Measurements from ENCODE around the gene ZNF208. TPM values are rescaled to one million over a fixed set of nuclear protein-coding genes. Genes with fewer than 3 reads are reported as not detected.

The ZNF208 gene
- 0.49 and 3.4 TPM in 2 replicates for total RNA-seq

DNA sequence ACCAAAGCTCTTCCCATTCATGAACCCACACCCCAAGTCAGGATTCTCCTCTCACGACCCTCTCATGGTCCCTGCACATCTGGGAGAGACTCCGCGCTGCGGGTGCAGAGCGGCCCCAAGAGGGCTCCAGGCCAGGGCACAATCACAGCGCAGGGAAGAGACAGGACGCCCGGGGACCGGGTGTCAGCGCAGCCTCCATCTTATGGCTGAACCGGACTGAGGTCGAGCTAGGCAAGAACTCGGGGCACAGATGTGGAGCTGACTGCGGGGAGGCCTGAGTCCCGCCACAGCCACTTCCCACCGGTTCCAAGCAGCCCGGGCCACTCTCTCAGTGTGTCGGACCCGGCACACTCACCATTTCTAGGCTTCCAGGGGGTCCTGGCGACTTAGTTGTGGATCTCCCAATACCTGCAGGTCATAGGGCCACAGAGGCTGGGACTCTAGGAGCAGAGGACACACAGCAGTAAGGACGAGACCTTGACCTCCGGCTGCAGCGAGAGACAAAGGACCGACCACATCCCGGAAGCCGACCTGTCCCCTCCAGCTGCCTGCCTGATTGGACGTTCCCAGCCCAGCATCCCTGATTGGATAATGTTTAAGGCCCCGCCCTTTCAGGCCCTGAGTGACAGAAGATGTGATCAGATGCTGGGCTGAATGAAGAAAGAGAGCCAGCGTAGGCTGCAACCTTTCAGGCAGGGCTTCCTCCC lies at the start of gene ZNF208:
ZNF208 (minus strand) TSS at position 507 of the 707 bp plus-strand sequence; CDS start at position 358, 149 bp downstream.

Other genes with a start within 250 kb of the ZNF208 start
- 3.0 and 3.9 TPM in 2 replicates for gene ZNF100, start 243.4 kb downstream of the ZNF208 start, total RNA-seq
- 2.4 and 3.8 TPM in 2 replicates for gene ZNF43, start 174.8 kb downstream of the ZNF208 start, total RNA-seq
- gene ZNF257, start 41.5 kb upstream of the ZNF208 start, total RNA-seq = 0.07 and 0.56 TPM in 2 replicates
- 0.14 TPM in 1 of 2 replicates, not detected in the other for gene ZNF676, start 186.0 kb upstream of the ZNF208 start, total RNA-seq